Stimulated activated CD8-positive, alpha-beta memory T cell treated with anti-CD3 and anti-CD28 coated beads, Interleukin-12 subunit alpha, Interleukin-12 subunit beta, amount 100 ng/mL, for 4 hours (primary cell): ENCODE measurements around the gene SIRT6.
"Not testable (repeated sequence)": the region's sequence is repeated elsewhere in the genome, so short reads cannot be mapped to it uniquely, and the experiment has no call there.

Source experiments
- DNase-seq: peaks from one replicate; pipeline ENCODE4 v3.0.0-alpha.2; 2020; ENCODE audit warnings: low read depth

Gene SIRT6

GRCh38 chr19:4182084-4182810 is at the start of gene SIRT6, which contains the start of gene ANKRD24:
TSS of gene SIRT6 (minus strand) at chr19:4182563. CDS start at chr19:4182539, 24 bp downstream.
TSS of gene ANKRD24 (plus strand) at chr19:4182689. CDS start at chr19:4186426, 3,737 bp downstream.
- DNase-seq: peak; percentile 95

GRCh38 chr19:4232139-4232538 is 49.8 kb upstream of the SIRT6 start:
- not testable (repeated sequence) for DNase-seq

DNA sequence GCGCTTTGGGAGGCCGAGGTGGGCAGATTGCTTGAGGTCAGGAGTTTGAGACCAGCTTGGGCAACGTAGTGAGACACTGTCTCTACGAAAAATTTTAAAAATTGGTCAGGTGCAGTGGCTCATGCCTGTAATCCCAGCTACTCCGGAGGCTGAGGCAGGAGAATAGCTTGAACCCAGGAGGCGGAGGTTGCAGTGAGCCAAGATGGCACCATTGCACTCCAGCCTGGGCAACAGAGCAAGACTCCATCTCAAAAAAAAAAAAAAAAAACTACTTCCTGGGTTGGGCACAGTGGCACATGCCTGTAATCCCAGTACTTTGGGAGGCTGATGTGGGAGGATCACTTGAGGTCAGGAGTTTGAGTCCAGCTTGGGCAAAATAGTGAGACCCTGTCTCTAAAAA is 49.2 kb upstream of the SIRT6 start:
- DNase-seq: not testable (repeated sequence)

- DNase-seq: not testable (repeated sequence)
Observed at GRCh38 chr19:4230237-4230636, 47.9 kb upstream of the SIRT6 start.

GRCh38 chr19:4229179-4229931 is 47.0 kb upstream of the SIRT6 start, which contains the start of gene EBI3:
TSS of gene EBI3 (plus strand) at chr19:4229523. CDS start at chr19:4229551, 28 bp downstream.
- peak; percentile 8 for DNase-seq

DNA sequence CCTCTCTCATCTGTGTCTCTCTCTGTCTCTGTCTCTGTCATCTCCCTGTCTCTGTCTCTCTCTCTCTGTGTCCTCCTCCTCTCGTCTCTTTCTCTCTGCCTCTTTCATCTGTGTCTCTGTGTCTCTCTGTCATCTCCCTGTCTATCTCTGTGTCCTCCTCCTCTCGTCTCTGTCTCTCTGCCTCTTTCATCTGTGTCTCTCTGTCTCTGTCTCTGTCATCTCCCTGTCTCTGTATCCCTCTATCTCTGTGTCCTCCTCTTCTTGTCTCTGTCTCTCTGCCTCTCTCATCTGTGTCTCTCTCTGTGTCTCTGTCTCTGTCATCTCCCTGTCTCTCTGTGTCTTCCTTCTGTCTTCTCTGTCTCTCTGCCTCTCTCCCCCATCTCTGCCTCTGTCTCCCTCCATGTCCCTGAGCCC is 46.4 kb upstream of the SIRT6 start:
- no peak for DNase-seq

GRCh38 chr19:4227771-4228170 is 45.4 kb upstream of the SIRT6 start:
- DNase-seq: no peak

DNA sequence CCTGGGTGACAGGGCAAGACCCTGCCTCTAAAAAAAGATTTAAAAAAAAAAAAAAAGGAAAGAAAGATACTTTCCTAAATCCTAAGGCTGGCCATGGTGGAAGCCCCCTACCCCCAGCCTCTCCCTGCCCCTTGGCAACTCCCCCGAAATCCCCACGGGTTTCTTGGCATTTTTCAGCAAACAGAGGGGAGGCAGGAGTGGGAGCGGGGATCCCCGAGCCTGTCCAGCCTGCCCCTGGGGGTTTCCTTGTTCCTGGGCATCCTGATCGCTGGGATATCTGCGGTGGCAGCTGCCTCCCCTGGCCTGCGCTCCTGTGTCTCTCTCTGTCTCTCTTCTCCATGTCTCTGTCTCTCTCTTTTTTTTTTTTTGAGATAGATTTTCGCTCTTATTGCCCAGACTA is 43.5 kb upstream of the SIRT6 start:
- DNase-seq: no peak

GRCh38 chr19:4224470-4224869 is 42.1 kb upstream of the SIRT6 start:
- DNase-seq: no peak

- no peak for DNase-seq
Observed at GRCh38 chr19:4220188-4220587, 37.8 kb upstream of the SIRT6 start.

DNA sequence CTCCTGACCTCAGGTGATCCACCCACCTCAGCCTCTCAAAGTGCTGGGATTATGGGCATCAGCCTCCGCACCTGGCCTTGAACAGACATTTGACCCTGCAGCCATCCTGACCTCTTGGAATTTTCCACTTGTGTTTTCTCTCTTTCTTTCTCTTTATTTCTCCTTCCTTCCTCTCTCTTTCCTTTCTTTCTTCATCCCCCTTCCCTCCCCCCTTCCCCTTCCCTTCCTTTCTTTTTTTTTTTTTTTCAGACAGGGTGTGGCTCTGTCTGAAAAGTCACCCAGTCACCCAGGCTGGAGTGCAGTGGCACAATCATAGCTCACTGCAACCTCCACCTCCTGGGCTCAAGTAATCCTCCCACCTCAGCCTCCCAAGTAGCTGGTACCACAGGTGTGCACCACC is 36.2 kb upstream of the SIRT6 start:
- DNase-seq: not testable (repeated sequence)

GRCh38 chr19:4217429-4218264 is 35.3 kb upstream of the SIRT6 start:
- no peak for DNase-seq

DNA sequence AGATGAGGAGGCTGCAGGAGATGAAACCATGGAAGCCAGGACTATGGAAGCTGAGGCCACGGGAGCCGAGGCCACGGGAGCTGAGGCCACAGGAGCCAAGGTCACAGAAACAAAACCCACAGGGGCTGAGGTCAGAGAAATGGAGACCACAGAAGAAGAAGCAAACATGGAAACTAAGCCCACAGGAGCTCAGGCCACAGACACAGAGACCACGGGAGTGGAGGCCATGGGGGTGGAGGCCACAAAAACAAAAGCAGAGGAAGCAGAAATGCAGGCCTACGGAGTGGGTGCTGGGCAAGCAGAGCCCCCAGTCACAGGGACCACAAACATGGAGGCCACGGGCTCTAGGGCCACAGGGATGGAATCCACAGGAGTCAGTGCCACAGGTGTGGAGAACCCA is 34.5 kb upstream of the SIRT6 start:
- DNase-seq: no peak

- no peak for DNase-seq
Observed at GRCh38 chr19:4215807-4216206, 33.4 kb upstream of the SIRT6 start.

DNA sequence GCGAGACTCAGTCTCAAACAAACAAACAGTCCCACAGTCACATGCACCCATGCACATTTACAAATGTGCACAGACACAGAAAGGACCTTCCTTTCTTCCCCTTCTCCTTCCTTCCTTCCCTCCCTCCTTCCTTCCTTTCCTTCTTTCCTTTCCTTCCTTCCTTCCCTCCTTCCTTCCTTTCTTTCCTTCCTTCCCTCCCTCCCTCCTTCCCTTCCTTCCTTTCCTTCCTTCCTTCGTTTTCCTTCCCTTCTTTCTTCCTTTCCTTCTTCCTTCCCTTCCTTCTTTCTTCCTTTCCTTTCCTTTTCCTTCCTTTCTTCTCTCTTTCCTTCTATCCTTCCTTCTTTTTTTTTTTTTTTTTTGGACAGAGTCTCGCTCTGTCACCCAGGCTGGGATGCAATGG is 30.8 kb upstream of the SIRT6 start:
- DNase-seq: no peak

- DNase-seq: no peak
Observed at GRCh38 chr19:4210166-4210731, 27.9 kb upstream of the SIRT6 start.

GRCh38 chr19:4208385-4209094 is 26.2 kb upstream of the SIRT6 start:
- no peak for DNase-seq

DNA sequence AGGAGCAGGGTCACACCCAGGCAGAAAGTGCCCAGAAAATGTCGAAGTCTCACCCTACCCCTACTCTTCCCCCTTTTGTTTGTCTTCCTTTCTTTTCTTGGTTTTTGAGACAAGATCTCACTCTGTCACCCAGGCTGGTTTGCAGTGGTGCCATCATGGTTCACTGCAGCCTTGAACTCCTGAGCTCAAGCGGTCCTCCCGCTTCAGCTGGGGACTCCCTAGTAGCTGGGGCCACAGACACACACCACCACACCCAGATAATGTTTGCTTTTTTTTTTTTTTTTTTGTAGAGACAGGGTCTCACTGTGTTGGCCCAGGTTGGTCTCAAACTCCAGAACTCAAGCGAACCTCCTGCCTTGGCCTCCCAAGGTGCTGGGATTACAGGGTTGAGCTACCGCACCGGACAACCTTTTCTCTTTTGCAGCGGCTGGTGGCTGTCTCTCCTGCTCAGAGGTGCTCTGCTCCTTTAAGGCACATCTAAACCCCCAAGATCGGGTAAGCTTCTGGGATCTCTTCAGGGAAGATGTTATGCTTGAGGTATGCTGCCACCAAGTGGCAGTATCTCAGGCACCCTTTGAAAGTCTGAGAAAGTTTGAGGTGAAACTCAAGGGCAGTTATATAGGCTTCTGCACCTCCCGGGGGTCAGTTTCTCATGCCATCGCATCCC is 24.6 kb upstream of the SIRT6 start:
- no peak for DNase-seq

- no peak for DNase-seq
Observed at GRCh38 chr19:4201798-4202197, 19.4 kb upstream of the SIRT6 start.

GRCh38 chr19:4200940-4201542 is 18.7 kb upstream of the SIRT6 start:
- no peak for DNase-seq
